GM13976 (cell line): ENCODE data around the gene DNAAF3.

Source experiments
- DNase-seq: peaks from one replicate; pipeline ENCODE4 v3.0.0; 2012; ENCODE audit warnings: low spot score
- CTCF ChIP-seq: IDR thresholded peaks from 2 replicates; pipeline ENCODE4 v1.5.1; 2012; ENCODE audit warnings: borderline replicate concordance, mild to moderate bottlenecking; ENCODE audit not compliant: insufficient read depth; ENCODE audit errors: extremely low read depth, missing control alignments, control extremely low read depth
- in situ Hi-C: fragments of 300-500 bp; cut with MboI; formaldehyde crosslinking; loops from one replicate; pipeline ENCODE4 v1.12.0; 2022; ENCODE audit warnings: low sequenced_read_pairs, mixed read lengths, inconsistent platforms; ENCODE audit not compliant: unreplicated experiment

Gene DNAAF3

DNA sequence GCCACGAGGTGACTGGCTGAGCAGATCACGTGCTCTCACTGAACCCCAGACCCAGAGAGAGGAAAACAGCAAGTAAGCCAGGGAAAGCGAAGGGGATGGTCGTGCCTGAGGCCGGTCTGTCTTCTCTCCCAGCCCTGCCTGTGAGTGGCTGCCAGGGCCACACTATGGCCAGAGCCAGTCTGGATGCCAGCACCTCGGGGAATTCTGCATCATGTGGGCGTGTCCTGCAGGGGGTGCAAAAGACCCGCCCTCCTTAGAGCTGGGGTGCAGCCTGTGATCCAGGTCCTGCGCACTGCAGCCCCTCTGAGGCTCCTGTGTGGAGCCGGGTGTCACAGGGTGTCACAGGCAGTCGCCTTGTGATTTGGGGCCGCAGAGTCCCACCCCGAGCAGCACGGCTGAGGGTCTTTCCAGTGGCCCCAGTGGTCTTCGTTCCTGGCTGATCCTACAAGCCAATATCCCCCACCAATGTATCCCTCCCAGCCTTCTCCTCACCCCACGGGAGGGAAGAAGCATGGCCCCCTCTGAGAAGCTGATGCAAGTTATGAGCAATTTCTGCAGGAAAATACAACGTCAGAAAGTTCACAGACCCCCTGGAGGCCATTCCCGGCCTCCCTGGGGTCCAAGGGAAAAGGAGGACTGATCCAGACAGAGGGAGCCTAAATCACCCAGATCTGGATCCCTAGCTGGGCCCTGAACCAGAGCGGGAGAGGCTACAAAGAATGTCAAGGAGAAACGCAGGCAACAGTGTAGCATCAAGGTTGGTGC, 56.7 kb downstream of the DNAAF3 start:
- DNase-seq, result no peak
- TF ChIP-seq CTCF, result no peak
- in situ Hi-C loops, result no loop called here
